Measurements from ENCODE around the gene KISS1R. TPM values are rescaled to one million over a fixed set of nuclear protein-coding genes. Genes with fewer than 3 reads are reported as not detected.

Gene KISS1R
- total and polyA plus RNA-seq, 8 donors = 0.11 to 0.23 (median 0.15) TPM; not detected in 5

DNA sequence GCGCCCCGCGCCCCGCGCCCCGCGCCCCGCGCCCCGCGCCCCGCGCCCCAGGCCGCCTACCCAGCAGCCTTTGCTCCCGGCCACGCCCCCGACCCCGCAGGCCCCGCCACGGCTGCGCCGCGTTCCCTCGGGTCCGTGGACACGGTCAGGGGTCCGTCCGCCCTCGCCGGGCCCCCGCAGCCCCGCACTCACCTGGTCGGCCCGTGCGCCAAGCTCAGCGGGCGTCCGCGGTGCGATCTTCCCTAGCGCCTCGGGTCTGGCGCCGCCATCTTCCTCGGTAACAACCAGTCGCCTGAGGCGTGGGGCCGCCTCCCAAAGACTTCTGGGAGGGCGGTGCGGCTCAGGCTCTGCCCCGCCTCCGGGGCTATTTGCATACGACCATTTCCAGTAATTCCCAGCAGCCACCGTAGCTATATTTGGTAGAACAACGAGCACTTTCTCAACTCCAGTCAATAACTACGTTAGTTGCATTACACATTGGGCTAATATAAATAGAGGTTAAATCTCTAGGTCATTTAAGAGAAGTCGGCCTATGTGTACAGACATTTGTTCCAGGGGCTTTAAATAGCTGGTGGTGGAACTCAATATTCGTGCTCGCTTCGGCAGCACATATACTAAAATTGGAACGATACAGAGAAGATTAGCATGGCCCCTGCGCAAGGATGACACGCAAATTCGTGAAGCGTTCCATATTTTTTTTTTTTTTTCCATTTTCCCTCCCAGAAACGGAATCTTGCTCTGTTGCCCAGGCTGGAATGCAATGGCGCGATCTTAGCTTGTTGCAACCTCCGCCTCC is 24.0 kb upstream of the KISS1R start, which contains the start of the genes MED16 and RNU6-9:
MED16 (minus strand) TSS at position 294 of the 796 bp plus-strand sequence. CDS start 2,056 bp downstream, outside the sequence.
RNU6-9 (plus strand) TSS at position 591 of the 796 bp plus-strand sequence.
- Histone ChIP-seq H3K27ac (peak within 1 kb of the TSS; percentile 90 to 95), H3K4me3 (peak within 1 kb of the TSS; percentile 72 to 76), H3K27me3 (no peaks in the 10 kb centered on the region), H3K4me1 (peaks cover 0 to 14% of the 10 kb centered on the region in 2 donors), H3K36me3 (peaks cover 0 to 47% of the 10 kb centered on the region in 2 donors), H3K9me3 (no peaks in the 10 kb centered on the region)
- ATAC-seq (peak; percentile 98), DNase-seq (peak; percentile 93 to 97 (median 96))
- TF ChIP-seq CTCF (IDR thresholded peaks at IDR 0.05) = peak in 1 of 2 donors; percentile 16
- intact Hi-C loops (cut with DNase I) = no loop called here

GRCh38 chr19:896434-896833 is 20.7 kb upstream of the KISS1R start:
- H3K9me3 ChIP-seq = no peaks in the 10 kb centered on the region
- intact Hi-C loops (cut with DNase I) = no loop called here
- ATAC-seq (no peak), DNase-seq (no peak)
- no peak overlapping the region for H3K27ac ChIP-seq
- no peaks in the 10 kb centered on the region for H3K27me3 ChIP-seq
- peaks cover 0 to 45% of the 10 kb centered on the region in 2 donors for H3K36me3 ChIP-seq
- TF ChIP-seq CTCF (IDR thresholded peaks at IDR 0.05) = no peak
- H3K4me3 ChIP-seq = no peak overlapping the region
- H3K4me1 ChIP-seq = peaks cover 0 to 20% of the 10 kb centered on the region in 2 donors

GRCh38 chr19:896999-897398 is 20.1 kb upstream of the KISS1R start:
- no peaks in the 10 kb centered on the region for H3K9me3 ChIP-seq
- TF ChIP-seq CTCF (IDR thresholded peaks at IDR 0.05) = no peak
- H3K4me3 ChIP-seq = no peak overlapping the region
- H3K27me3 ChIP-seq = no peaks in the 10 kb centered on the region
- intact Hi-C loops (cut with DNase I) = no loop called here
- peaks cover 0 to 51% of the 10 kb centered on the region in 2 donors for H3K36me3 ChIP-seq
- no peak overlapping the region for H3K27ac ChIP-seq
- H3K4me1 ChIP-seq = peaks cover 0 to 18% of the 10 kb centered on the region in 2 donors
- no peak for ATAC-seq
- DNase-seq = no peak

DNA sequence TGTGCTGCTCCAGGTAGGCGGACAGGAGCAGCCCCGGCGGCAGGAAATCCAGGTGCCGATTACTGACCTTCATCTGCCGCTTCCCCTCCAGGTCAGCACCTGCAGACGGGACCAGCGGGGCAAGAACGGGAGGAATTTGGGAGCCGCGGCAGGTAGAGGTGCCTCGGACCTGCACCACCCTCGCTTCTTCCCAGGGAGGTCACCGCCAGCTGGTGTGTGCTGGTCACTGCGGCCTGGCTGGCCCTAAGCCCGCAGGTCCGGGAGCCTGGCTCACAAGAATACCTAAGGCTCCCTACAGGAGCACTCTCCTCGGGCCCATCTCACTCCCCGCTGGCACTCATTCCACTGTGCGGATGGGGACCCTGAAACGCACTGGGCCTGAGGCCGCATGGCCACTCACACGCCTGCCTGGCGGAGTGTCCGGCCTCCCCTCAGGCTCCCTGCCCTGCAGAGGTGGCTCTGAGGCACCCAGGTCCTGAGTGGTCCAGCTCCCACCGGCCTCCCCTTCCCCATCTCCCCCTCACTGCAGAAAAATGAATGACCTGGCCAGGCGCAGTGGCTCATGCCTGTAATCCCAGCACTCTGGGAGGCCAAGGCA is 19.6 kb upstream of the KISS1R start:
- Histone ChIP-seq H3K36me3 (peaks cover 0 to 56% of the 10 kb centered on the region in 2 donors), H3K27ac (no peak overlapping the region), H3K4me1 (peaks cover 0 to 15% of the 10 kb centered on the region in 2 donors), H3K9me3 (no peaks in the 10 kb centered on the region), H3K4me3 (no peak overlapping the region), H3K27me3 (no peaks in the 10 kb centered on the region)
- ATAC-seq = no peak
- intact Hi-C loops (cut with DNase I) = no loop called here
- DNase-seq = no peak
- TF ChIP-seq CTCF (IDR thresholded peaks at IDR 0.05) = no peak

- intact Hi-C loops (cut with DNase I) = no loop called here
- H3K4me3 ChIP-seq = no peak overlapping the region
- ATAC-seq (no peak), DNase-seq (no peak)
- H3K9me3 ChIP-seq = no peaks in the 10 kb centered on the region
- no peak for TF ChIP-seq CTCF (IDR thresholded peaks at IDR 0.05)
- H3K4me1 ChIP-seq = peaks cover 0 to 12% of the 10 kb centered on the region in 2 donors
- H3K27me3 ChIP-seq = no peaks in the 10 kb centered on the region
- peaks cover 0 to 60% of the 10 kb centered on the region in 2 donors for H3K36me3 ChIP-seq
- H3K27ac ChIP-seq = no peak overlapping the region
These were observed 18.5 kb upstream of the KISS1R start for GRCh38 chr19:898663-899062.

All from left lung (tissue), 10 donors.